GM06990 (cell line): Measurements from ENCODE around the gene ZCCHC4.

Source experiments
- DNase-seq: peaks from one replicate; pipeline ENCODE4 v3.0.0-alpha.2; 2011; ENCODE audit not compliant: insufficient read length; ENCODE audit errors: extremely low read depth
- H3K27me3 ChIP-seq: replicated peaks from 2 replicates; pipeline ENCODE4 v1.6.0; 2011; ENCODE audit warnings: low read length; ENCODE audit not compliant: control insufficient read depth, insufficient read depth
- H3K36me3 ChIP-seq: 2 replicates; pipeline ENCODE4 v1.5.1; 2011; ENCODE audit warnings: low read length; ENCODE audit not compliant: control insufficient read depth, insufficient read depth
- H3K4me3 ChIP-seq: replicated peaks from 2 replicates; pipeline ENCODE4 v1.5.1; 2011; ENCODE audit warnings: low read depth, mild to moderate bottlenecking, control low read depth, low read length
- CTCF ChIP-seq: IDR thresholded peaks from 2 replicates; pipeline ENCODE4 v1.5.1; 2011; ENCODE audit warnings: low read length, control low read depth, mild to moderate bottlenecking, inconsistent platforms; ENCODE audit not compliant: insufficient read depth, poor library complexity, severe bottlenecking

ZCCHC4 gene

GRCh38 chr4:25346913-25347312 lies 34.3 kb downstream of the ZCCHC4 start:
- no peaks in the 10 kb centered on the region for H3K27me3 ChIP-seq

GRCh38 chr4:25347473-25347872 lies 34.9 kb downstream of the ZCCHC4 start:
- no peaks in the 10 kb centered on the region; the same call in 1 of the 2 replicates for H3K36me3 ChIP-seq
- no peak for TF ChIP-seq CTCF
- no peak overlapping the region for H3K4me3 ChIP-seq
- no peak for DNase-seq
- no peaks in the 10 kb centered on the region for H3K27me3 ChIP-seq

More at GRCh38 chr4:25346913-25347312, 34.3 kb downstream of the ZCCHC4 start:
- H3K4me3 ChIP-seq = no peak overlapping the region
- DNase-seq = no peak
- no peaks in the 10 kb centered on the region; the same call in 1 of the 2 replicates for H3K36me3 ChIP-seq
- TF ChIP-seq CTCF = no peak

- Histone ChIP-seq H3K36me3 (no peaks in the 10 kb centered on the region; the same call in 1 of the 2 replicates), H3K27me3 (no peaks in the 10 kb centered on the region), H3K4me3 (no peak overlapping the region)
- DNase-seq = no peak
- no peak for TF ChIP-seq CTCF
Measured at GRCh38 chr4:25347971-25348370, 35.4 kb downstream of the ZCCHC4 start.

- Histone ChIP-seq H3K36me3 (no peaks in the 10 kb centered on the region; the same call in 1 of the 2 replicates), H3K27me3 (no peaks in the 10 kb centered on the region), H3K4me3 (no peak overlapping the region)
- DNase-seq = no peak
- no peak for TF ChIP-seq CTCF
Measured at GRCh38 chr4:25350561-25350960, 38.0 kb downstream of the ZCCHC4 start.

- no peak for TF ChIP-seq CTCF
- Histone ChIP-seq H3K36me3 (no peaks in the 10 kb centered on the region; the same call in 1 of the 2 replicates), H3K27me3 (no peaks in the 10 kb centered on the region), H3K4me3 (no peak overlapping the region)
- DNase-seq = no peak
Measured at GRCh38 chr4:25351777-25352416, 39.3 kb downstream of the ZCCHC4 start.
